H1 (cell line): ENCODE results near the gene RAET1L. TPM values are rescaled to one million over a fixed set of nuclear protein-coding genes. Genes with fewer than 3 reads are reported as not detected.

Source experiments
- CHD7 ChIP-seq: fragments of 300-600 bp; sonication (generic); IDR thresholded peaks from 2 replicates; pipeline ENCODE4 v1.7.1; 2012; ENCODE audit warnings: low read length, moderate library complexity, mild to moderate bottlenecking, inconsistent platforms; ENCODE audit not compliant: insufficient replicate concordance
- RNF2 ChIP-seq: fragments of 200-900, 300-1000 bp; sonication (generic); IDR thresholded peaks from 2 replicates; pipeline ENCODE4 v1.7.1; 2016; ENCODE audit warnings: borderline replicate concordance, low read depth, mild to moderate bottlenecking, antibody characterized with exemption, low read length; ENCODE audit not compliant: poor library complexity, severe bottlenecking; ENCODE audit errors: missing control alignments
- SP2 ChIP-seq: IDR thresholded peaks from 2 replicates; pipeline ENCODE4 v1.6.1; 2012; ENCODE audit warnings: mild to moderate bottlenecking, low read length, inconsistent platforms
- polyA plus RNA-seq, 7 experiments: library from polyadenylated mRNA; depleted of rRNA in 3 of 7; stranded (reverse) in 5 of 7; unstranded in 2 of 7; fragments of >200 nt in 5 of 7; fragments of 200-250 nt in 2 of 7; gene quantifications; 1 replicate in 5 of 7; 2 replicates in 1 of 7; 4 replicates in 1 of 7; pipeline versions ENCODE4 v1.2.1 to v1.2.3, GENCODE V29; 2011 to 2013; ENCODE audit warnings: missing spikeins in 2 of 7, mixed read lengths in 2 of 7
- total RNA-seq: library from RNA; stranded (reverse); fragmentation: NEBNext Ultra II Directional; extraction: Animal tissue kit (Norgen Biotek cat#: 25700); gene quantifications from 2 replicates; pipeline ENCODE4 v1.2.1, GENCODE V29; 2021

Gene RAET1L
- total and polyA plus RNA-seq, 2 of the 8 experiments (the other 6 are each of a cell fraction or from before 2014, with no cell fraction given), result not detected

GRCh38 chr6:149991838-149992237 is 33.5 kb downstream of the RAET1L start (continued):
- TF ChIP-seq CHD7 (no peak), RNF2 (peak; percentile 81), SP2 (no peak)
- TF ChIP-seq, all 59 proteins: peak for 1
